ENCODE measurements around the gene CADM2. TPM values are rescaled to one million over a fixed set of nuclear protein-coding genes. Genes with fewer than 3 reads are reported as not detected.

The CADM2 gene
- total RNA-seq, 1 experiment from 2014 or later = 10.9 TPM

DNA sequence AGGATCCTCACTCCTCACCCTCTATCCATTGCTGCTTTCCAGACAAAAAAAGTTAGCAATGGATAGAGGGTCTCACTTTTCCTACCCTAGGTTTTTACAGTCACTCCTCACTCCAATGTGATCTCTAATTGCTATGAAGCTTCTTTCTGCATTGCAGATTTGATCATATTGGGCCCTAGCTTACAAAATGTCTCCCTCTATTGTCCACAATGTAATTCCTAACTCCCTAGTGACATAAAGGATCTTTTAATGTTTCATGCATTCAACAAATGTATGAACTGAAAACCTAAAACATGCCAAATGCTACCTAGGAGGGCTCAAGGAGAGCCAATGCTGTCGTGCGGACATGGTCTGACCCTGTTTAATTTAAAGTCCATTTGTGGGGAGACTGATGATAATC is 234.8 kb downstream of the CADM2 start:
- WGBS (ENCODE audit: extremely low coverage, insufficient read length, low lambda C conversion rate) = no CpG with 5 or more reads among the region's 2 CpGs
- H2AFZ ChIP-seq (ENCODE audit: low read length) = no peak overlapping the region
- no peak overlapping the region for H2BK15ac ChIP-seq (ENCODE audit: low read depth, low read length)
- H3K27me3 ChIP-seq (ENCODE audit: insufficient read depth, low read length) = no peaks in the 10 kb centered on the region
- H2AK5ac ChIP-seq (ENCODE audit: insufficient read length, low read length) = no peak overlapping the region
- H3K56ac ChIP-seq (ENCODE audit: insufficient read length, low read depth, low read length) = no peak overlapping the region
- Mint-ChIP-seq H3K4me3 (no peak overlapping the region), H3K9me3 (no peaks in the 10 kb centered on the region), H3K4me1 (no peaks in the 10 kb centered on the region), H3K36me3 (ENCODE audit: insufficient read depth in 1 of 3, low read depth in 3 of 3) (no peaks in the 10 kb centered on the region), H3K27ac (no peak overlapping the region), H3K27me3 (ENCODE audit: low read depth) (no peaks in the 10 kb centered on the region)
- no peak overlapping the region for H2BK120ac ChIP-seq (ENCODE audit: low read depth, low read length, poor library complexity, severe bottlenecking)
- H3K14ac ChIP-seq (ENCODE audit: insufficient read depth, low read length) = no peak overlapping the region
- H3K23ac ChIP-seq (ENCODE audit: insufficient read length, low read depth, low read length) = no peak overlapping the region
- no peaks in the 10 kb centered on the region for H3K23me2 ChIP-seq (ENCODE audit: insufficient read length, low read depth, low read length, poor library complexity, severe bottlenecking)
- no peak for DNase-seq
- no peak overlapping the region for H3K27ac ChIP-seq (ENCODE audit: insufficient read length, low read depth, low read length)
- H3K9me3 ChIP-seq (ENCODE audit: control insufficient read depth, low read depth, low read length) = no peaks in the 10 kb centered on the region
- no peak overlapping the region for H2BK5ac ChIP-seq (ENCODE audit: insufficient read length, low read length)
- no peak overlapping the region for H3K4me2 ChIP-seq (ENCODE audit: insufficient read depth, insufficient read length, low read length)
- H4K8ac ChIP-seq (replicated peaks; ENCODE audit: insufficient read length, low read depth, low read length) = no peak overlapping the region
- H2BK20ac ChIP-seq (ENCODE audit: low read depth, low read length, poor library complexity, severe bottlenecking) = no peak overlapping the region
- H3K4me1 ChIP-seq (ENCODE audit: insufficient read depth, low read length) = no peaks in the 10 kb centered on the region
- TF ChIP-seq, protein P1, sequence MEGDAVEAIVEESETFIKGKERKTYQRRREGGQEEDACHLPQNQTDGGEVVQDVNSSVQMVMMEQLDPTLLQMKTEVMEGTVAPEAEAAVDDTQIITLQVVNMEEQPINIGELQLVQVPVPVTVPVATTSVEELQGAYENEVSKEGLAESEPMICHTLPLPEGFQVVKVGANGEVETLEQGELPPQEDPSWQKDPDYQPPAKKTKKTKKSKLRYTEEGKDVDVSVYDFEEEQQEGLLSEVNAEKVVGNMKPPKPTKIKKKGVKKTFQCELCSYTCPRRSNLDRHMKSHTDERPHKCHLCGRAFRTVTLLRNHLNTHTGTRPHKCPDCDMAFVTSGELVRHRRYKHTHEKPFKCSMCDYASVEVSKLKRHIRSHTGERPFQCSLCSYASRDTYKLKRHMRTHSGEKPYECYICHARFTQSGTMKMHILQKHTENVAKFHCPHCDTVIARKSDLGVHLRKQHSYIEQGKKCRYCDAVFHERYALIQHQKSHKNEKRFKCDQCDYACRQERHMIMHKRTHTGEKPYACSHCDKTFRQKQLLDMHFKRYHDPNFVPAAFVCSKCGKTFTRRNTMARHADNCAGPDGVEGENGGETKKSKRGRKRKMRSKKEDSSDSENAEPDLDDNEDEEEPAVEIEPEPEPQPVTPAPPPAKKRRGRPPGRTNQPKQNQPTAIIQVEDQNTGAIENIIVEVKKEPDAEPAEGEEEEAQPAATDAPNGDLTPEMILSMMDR (conservative IDR thresholded peaks at IDR 0.05) = no peak
- H3K79me2 ChIP-seq (ENCODE audit: insufficient read depth, low read length) = no peaks in the 10 kb centered on the region
- H3K4ac ChIP-seq (ENCODE audit: low read depth, low read length) = no peak overlapping the region
- H3T11ph ChIP-seq (ENCODE audit: low read length) = no peak overlapping the region
- no peak overlapping the region for H4K5ac ChIP-seq (ENCODE audit: insufficient read length, low read depth, low read length)
- H3K18ac ChIP-seq (ENCODE audit: insufficient read length, low read depth, low read length) = no peak overlapping the region
- no peaks in the 10 kb centered on the region for H3K79me1 ChIP-seq (ENCODE audit: insufficient read depth, low read depth, low read length, poor library complexity, severe bottlenecking)
- no peak overlapping the region for H4K91ac ChIP-seq (ENCODE audit: insufficient read length, low read depth, low read length)
- no peak overlapping the region for H2BK12ac ChIP-seq (ENCODE audit: insufficient read length, low read depth, low read length)
- H4K20me1 ChIP-seq (ENCODE audit: control insufficient read depth, insufficient read depth, insufficient read length) = no peaks in the 10 kb centered on the region
- H3K9ac ChIP-seq (ENCODE audit: extremely low read depth, insufficient read length, low read length) = no peak overlapping the region

Data from H9 (cell line).